WERI-Rb-1 (cell line): ENCODE measurements around the gene CD53.
"Not testable (repeated sequence)": the region's sequence is repeated elsewhere in the genome, so short reads cannot be mapped to it uniquely, and the experiment has no call there.

ENCODE experiments used
- DNase-seq: peaks from one replicate; pipeline ENCODE4 v3.0.0-alpha.2; 2020
- H3K27ac ChIP-seq: fragments of 250-450 bp; sonication (Bioruptor Pico); 2 replicates; pipeline ENCODE4 v1.5.1; 2020; ENCODE audit warnings: mild to moderate bottlenecking, moderate library complexity
- H3K27me3 ChIP-seq: fragments of 250-450 bp; sonication (Bioruptor Pico); 2 replicates; pipeline ENCODE4 v1.5.1; 2021; ENCODE audit warnings: mild to moderate bottlenecking, low read depth, moderate library complexity; ENCODE audit not compliant: insufficient read depth, severe bottlenecking
- H3K36me3 ChIP-seq: fragments of 250-450 bp; sonication (Bioruptor Pico); 2 replicates; pipeline ENCODE4 v1.5.1; 2020; ENCODE audit warnings: mild to moderate bottlenecking, moderate library complexity
- H3K4me3 ChIP-seq: 2 replicates; pipeline ENCODE4 v1.5.1; 2011; ENCODE audit warnings: low read depth, mild to moderate bottlenecking, control low read depth, low read length
- H3K9me3 ChIP-seq: fragments of 250-450 bp; sonication (Bioruptor Pico); 2 replicates; pipeline ENCODE4 v1.5.1; 2021; ENCODE audit warnings: mild to moderate bottlenecking, moderate library complexity; ENCODE audit not compliant: severe bottlenecking
- TF ChIP-seq, protein P1 (sequence below): IDR thresholded peaks from 2 replicates; pipeline ENCODE4 v1.5.1; 2011; ENCODE audit warnings: low read depth, mild to moderate bottlenecking, control low read depth, inconsistent platforms, low read length

CD53 gene

GRCh38 chr1:110850627-110851026, 22.3 kb upstream of the CD53 start:
- no peaks in the 10 kb centered on the region for H3K27me3 ChIP-seq
- TF ChIP-seq, protein P1, sequence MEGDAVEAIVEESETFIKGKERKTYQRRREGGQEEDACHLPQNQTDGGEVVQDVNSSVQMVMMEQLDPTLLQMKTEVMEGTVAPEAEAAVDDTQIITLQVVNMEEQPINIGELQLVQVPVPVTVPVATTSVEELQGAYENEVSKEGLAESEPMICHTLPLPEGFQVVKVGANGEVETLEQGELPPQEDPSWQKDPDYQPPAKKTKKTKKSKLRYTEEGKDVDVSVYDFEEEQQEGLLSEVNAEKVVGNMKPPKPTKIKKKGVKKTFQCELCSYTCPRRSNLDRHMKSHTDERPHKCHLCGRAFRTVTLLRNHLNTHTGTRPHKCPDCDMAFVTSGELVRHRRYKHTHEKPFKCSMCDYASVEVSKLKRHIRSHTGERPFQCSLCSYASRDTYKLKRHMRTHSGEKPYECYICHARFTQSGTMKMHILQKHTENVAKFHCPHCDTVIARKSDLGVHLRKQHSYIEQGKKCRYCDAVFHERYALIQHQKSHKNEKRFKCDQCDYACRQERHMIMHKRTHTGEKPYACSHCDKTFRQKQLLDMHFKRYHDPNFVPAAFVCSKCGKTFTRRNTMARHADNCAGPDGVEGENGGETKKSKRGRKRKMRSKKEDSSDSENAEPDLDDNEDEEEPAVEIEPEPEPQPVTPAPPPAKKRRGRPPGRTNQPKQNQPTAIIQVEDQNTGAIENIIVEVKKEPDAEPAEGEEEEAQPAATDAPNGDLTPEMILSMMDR, result no peak
- no peaks in the 10 kb centered on the region for H3K9me3 ChIP-seq
- DNase-seq, result no peak
- no peaks in the 10 kb centered on the region for H3K36me3 ChIP-seq
- H3K4me3 ChIP-seq, result no peak overlapping the region
- no peak overlapping the region for H3K27ac ChIP-seq

DNA sequence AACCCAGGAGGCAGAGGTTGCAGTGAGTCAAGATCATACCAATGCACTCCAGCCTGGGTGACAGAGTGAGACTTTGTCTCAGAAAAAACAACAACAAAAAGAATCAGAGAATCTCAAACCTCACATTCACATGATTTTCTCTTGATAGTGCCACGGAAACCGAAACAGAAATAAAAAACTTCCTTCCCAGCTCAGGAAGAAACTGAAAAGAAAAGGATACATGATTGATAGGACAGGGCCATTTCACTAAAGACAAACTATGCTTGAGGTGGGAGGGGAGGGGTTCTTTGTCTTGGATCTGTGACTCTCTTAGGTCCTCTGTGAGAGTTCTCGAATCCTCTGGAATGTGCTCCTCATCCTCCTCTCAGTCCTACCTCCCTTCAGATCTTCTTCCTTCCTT, 19.8 kb upstream of the CD53 start:
- no peak overlapping the region for H3K27ac ChIP-seq
- no peaks in the 10 kb centered on the region for H3K27me3 ChIP-seq
- TF ChIP-seq, protein P1, result no peak
- no peak for DNase-seq
- H3K36me3 ChIP-seq, result no peaks in the 10 kb centered on the region
- no peaks in the 10 kb centered on the region for H3K9me3 ChIP-seq
- H3K4me3 ChIP-seq, result no peak overlapping the region

DNA sequence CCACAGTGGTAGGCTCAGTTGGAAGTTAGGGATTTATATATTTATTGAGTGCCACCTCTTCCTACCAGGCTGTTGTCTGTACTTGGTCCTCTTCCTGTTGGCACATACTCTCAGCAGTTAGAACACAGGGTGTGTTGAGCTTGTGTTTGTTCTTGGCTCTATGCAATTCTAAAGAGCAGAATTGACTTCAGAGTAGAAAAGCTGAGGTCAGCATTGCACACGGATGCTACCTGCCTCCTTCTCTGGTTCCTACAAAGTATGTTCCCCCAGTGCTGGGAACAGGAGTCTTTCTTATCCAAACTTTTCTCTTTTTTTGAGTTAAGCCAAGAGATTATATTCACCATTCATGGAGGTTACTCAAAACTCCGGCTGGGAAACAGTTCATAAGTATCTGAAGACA, 16.5 kb upstream of the CD53 start:
- no peak for DNase-seq
- no peak overlapping the region for H3K27ac ChIP-seq
- H3K4me3 ChIP-seq, result no peak overlapping the region
- H3K9me3 ChIP-seq, result no peaks in the 10 kb centered on the region
- TF ChIP-seq, protein P1, result no peak
- H3K27me3 ChIP-seq, result no peaks in the 10 kb centered on the region
- no peaks in the 10 kb centered on the region for H3K36me3 ChIP-seq

GRCh38 chr1:110857964-110858948, 14.7 kb upstream of the CD53 start:
- Histone ChIP-seq H3K36me3 (no peaks in the 10 kb centered on the region), H3K27ac (no peak overlapping the region), H3K27me3 (no peaks in the 10 kb centered on the region), H3K9me3 (no peaks in the 10 kb centered on the region), H3K4me3 (no peak overlapping the region)
- DNase-seq, result no peak
- TF ChIP-seq, protein P1, result no peak

DNA sequence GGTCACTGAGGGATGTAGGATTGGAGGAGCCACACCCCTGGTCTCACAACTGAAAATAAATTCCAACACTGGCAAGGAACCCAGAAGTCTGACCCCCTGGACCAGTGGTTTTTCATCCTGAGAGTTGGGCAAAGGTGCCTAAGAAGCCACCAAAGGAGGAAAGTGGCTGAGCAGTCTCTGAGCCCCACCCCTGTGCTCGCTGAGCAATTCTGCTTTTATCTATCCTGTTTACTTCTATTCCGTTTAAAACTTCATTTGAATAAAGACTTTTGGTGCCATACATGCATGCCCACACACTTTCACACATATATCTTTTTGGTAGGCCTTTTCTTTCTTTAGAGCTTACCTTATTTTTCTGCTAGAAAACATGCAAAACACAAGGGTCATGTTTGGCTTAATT, 13.9 kb upstream of the CD53 start:
- no peak for DNase-seq
- Histone ChIP-seq H3K36me3 (no peaks in the 10 kb centered on the region), H3K27me3 (no peaks in the 10 kb centered on the region), H3K9me3 (no peaks in the 10 kb centered on the region), H3K27ac (no peak overlapping the region), H3K4me3 (no peak overlapping the region)
- TF ChIP-seq, protein P1, result no peak

DNA sequence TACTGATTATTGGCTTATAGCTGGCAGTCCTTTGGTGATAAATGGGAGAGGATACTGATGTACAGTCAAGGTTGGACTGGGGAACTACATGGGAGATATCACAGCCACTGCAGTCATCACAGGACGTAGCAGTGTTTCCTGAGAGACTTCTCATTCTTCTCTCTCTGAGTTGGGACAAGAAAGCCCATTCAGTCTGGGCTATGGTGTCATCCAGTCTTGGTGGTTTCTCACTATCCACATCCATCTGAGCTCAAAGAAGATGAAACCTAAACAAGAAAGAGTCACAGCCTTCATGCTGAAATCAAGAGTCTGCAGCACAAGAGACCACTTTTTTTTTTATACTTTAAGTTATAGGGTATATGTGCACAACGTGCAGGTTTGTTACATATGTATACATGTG, 12.8 kb upstream of the CD53 start:
- no peaks in the 10 kb centered on the region for H3K27me3 ChIP-seq
- TF ChIP-seq, protein P1, result no peak
- DNase-seq, result no peak
- no peaks in the 10 kb centered on the region for H3K9me3 ChIP-seq
- no peak overlapping the region for H3K27ac ChIP-seq
- H3K36me3 ChIP-seq, result no peaks in the 10 kb centered on the region
- no peak overlapping the region for H3K4me3 ChIP-seq

GRCh38 chr1:110860620-110861019, 12.3 kb upstream of the CD53 start:
- H3K27ac ChIP-seq, H3K27me3 ChIP-seq, DNase-seq, H3K9me3 ChIP-seq, H3K4me3 ChIP-seq, H3K36me3 ChIP-seq: not testable (repeated sequence)

- H3K4me3 ChIP-seq, H3K36me3 ChIP-seq, DNase-seq, H3K9me3 ChIP-seq, H3K27me3 ChIP-seq, H3K27ac ChIP-seq: not testable (repeated sequence)
Observed at GRCh38 chr1:110861942-110862341, 11.0 kb upstream of the CD53 start.
